Cardiac muscle cell (in vitro differentiated cells and primary cell): ENCODE results near the gene CCDC88C. TPM values are rescaled to one million over a fixed set of nuclear protein-coding genes. Genes with fewer than 3 reads are reported as not detected.

Source experiments
- DNase-seq, 2 donors: peaks; one replicate each; pipeline versions ENCODE4 v3.0.0 to v3.0.0-alpha.2; 2010 to 2017; ENCODE audit warnings: low read depth in 1 of 2, low spot score in 1 of 2
- H3K27ac ChIP-seq: fragments of 200-600 bp; sonication (generic); 2 replicates; pipeline ENCODE4 v1.5.1; 2016
- H3K27me3 ChIP-seq: fragments of 200-600 bp; sonication (generic); 2 replicates; pipeline ENCODE4 v1.6.0; 2016; ENCODE audit warnings: control low read depth
- H3K36me3 ChIP-seq: fragments of 200-600 bp; sonication (generic); 2 replicates; pipeline ENCODE4 v1.5.1; 2016; ENCODE audit warnings: control low read depth
- H3K4me1 ChIP-seq: fragments of 200-600 bp; sonication (generic); 2 replicates; pipeline ENCODE4 v1.8.1; 2017; ENCODE audit warnings: low read depth, mild to moderate bottlenecking, mixed run types
- H3K4me3 ChIP-seq: fragments of 200-600 bp; sonication (generic); 2 replicates; pipeline ENCODE4 v1.5.1; 2016; ENCODE audit warnings: mild to moderate bottlenecking
- H3K9me3 ChIP-seq: fragments of 200-600 bp; sonication (generic); 2 replicates; pipeline ENCODE4 v1.5.1; 2017; ENCODE audit warnings: low read depth, mild to moderate bottlenecking, control low read depth
- CTCF ChIP-seq: IDR thresholded peaks from 2 replicates; pipeline ENCODE4 v1.5.1; 2012; ENCODE audit warnings: low read depth, mild to moderate bottlenecking, low read length
- polyA plus RNA-seq: library from polyadenylated mRNA; unstranded; fragments of >200 nt; fragmentation: Nextera tagmentation; extraction: Ambion mirVana; gene quantifications from 2 replicates; pipeline ENCODE4 v1.2.1, GENCODE V29; 2016
- total RNA-seq: library from RNA; depleted of rRNA; stranded (reverse); fragments of >200 nt; gene quantifications from 2 replicates; pipeline ENCODE4 v1.2.3, GENCODE V29; 2016

Gene CCDC88C
- total and polyA plus RNA-seq, 2 experiments from 2014 or later = 0.49 to 1.2 TPM

GRCh38 chr14:91372671-91373495 is 44.7 kb downstream of the CCDC88C start:
- Histone ChIP-seq H3K27ac (no peak overlapping the region), H3K4me1 (peaks cover 8% of the 10 kb centered on the region), H3K4me3 (no peak overlapping the region), H3K9me3 (no peaks in the 10 kb centered on the region), H3K27me3 (peaks cover 56% of the 10 kb centered on the region), H3K36me3 (no peaks in the 10 kb centered on the region)
- no peak for TF ChIP-seq CTCF
- DNase-seq = no peak

- Histone ChIP-seq H3K27ac (no peak overlapping the region), H3K36me3 (no peaks in the 10 kb centered on the region), H3K27me3 (peaks cover 64% of the 10 kb centered on the region), H3K9me3 (no peaks in the 10 kb centered on the region), H3K4me1 (peaks cover 1% of the 10 kb centered on the region), H3K4me3 (no peak overlapping the region)
- TF ChIP-seq CTCF = no peak
- DNase-seq = no peak
Measured at GRCh38 chr14:91371990-91372375, 45.6 kb downstream of the CCDC88C start.

GRCh38 chr14:91371011-91371989 is 46.3 kb downstream of the CCDC88C start:
- Histone ChIP-seq H3K4me1 (no peaks in the 10 kb centered on the region), H3K27me3 (peaks cover 68% of the 10 kb centered on the region), H3K4me3 (no peak overlapping the region), H3K27ac (no peak overlapping the region), H3K9me3 (no peaks in the 10 kb centered on the region), H3K36me3 (no peaks in the 10 kb centered on the region)
- TF ChIP-seq CTCF = no peak
- no peak for DNase-seq

- H3K27me3 ChIP-seq = peaks cover 69% of the 10 kb centered on the region
- H3K4me3 ChIP-seq = no peak overlapping the region
- H3K27ac ChIP-seq = no peak overlapping the region
- no peaks in the 10 kb centered on the region for H3K36me3 ChIP-seq
- no peaks in the 10 kb centered on the region for H3K9me3 ChIP-seq
- DNase-seq = no peak
- H3K4me1 ChIP-seq = no peaks in the 10 kb centered on the region
- TF ChIP-seq CTCF = no peak
Measured at GRCh38 chr14:91369628-91370445, 47.8 kb downstream of the CCDC88C start.
